Trophoblast cell (in vitro differentiated cells and primary cell): ENCODE results near the gene NRXN2.

ENCODE experiments used
- DNase-seq, 2 donors: peaks; one replicate each; pipeline ENCODE4 v3.0.0-alpha.2; 2016
- H2AFZ ChIP-seq: 2 replicates; pipeline ENCODE4 v1.6.1; 2013; ENCODE audit warnings: low read length, moderate library complexity, mild to moderate bottlenecking; ENCODE audit not compliant: insufficient read depth, poor library complexity
- H2AK5ac ChIP-seq: 2 replicates; pipeline ENCODE4 v1.6.1; 2013; ENCODE audit warnings: mild to moderate bottlenecking, low read length
- H2BK120ac ChIP-seq: 2 replicates; pipeline ENCODE4 v1.6.1; 2013; ENCODE audit warnings: low read length, mild to moderate bottlenecking, moderate library complexity; ENCODE audit not compliant: insufficient read depth, poor library complexity
- H2BK12ac ChIP-seq: 2 replicates; pipeline ENCODE4 v1.6.1; 2013; ENCODE audit warnings: mild to moderate bottlenecking, low read length, moderate library complexity
- H2BK5ac ChIP-seq: 2 replicates; pipeline ENCODE4 v1.6.1; 2013; ENCODE audit warnings: low read length, low read depth, moderate library complexity, mild to moderate bottlenecking; ENCODE audit not compliant: poor library complexity
- H3K14ac ChIP-seq: 2 replicates; pipeline ENCODE4 v1.6.1; 2013; ENCODE audit warnings: mild to moderate bottlenecking, low read length
- H3K18ac ChIP-seq: 2 replicates; pipeline ENCODE4 v1.6.1; 2013; ENCODE audit warnings: mild to moderate bottlenecking, low read length
- H3K23ac ChIP-seq: 2 replicates; pipeline ENCODE4 v1.6.1; 2013; ENCODE audit warnings: low read length
- H3K27ac ChIP-seq: 2 replicates; pipeline ENCODE4 v1.5.1; 2013; ENCODE audit warnings: low read depth, mild to moderate bottlenecking, inconsistent platforms, low read length, moderate library complexity
- H3K27me3 ChIP-seq: 2 replicates; pipeline ENCODE4 v1.6.1; 2013; ENCODE audit warnings: inconsistent platforms, mild to moderate bottlenecking, low read length, moderate library complexity; ENCODE audit not compliant: insufficient read depth
- H3K36me3 ChIP-seq, 2 experiments: 1 replicate in 1 of 2; 2 replicates in 1 of 2; pipeline ENCODE4 v1.6.1; 2013; ENCODE audit warnings: low read length in 2 of 2, mild to moderate bottlenecking in 2 of 2, moderate library complexity in 1 of 2; ENCODE audit not compliant: insufficient read depth in 2 of 2, control insufficient read depth in 1 of 2
- H3K4ac ChIP-seq: 2 replicates; pipeline ENCODE4 v1.6.1; 2013; ENCODE audit warnings: low read depth, mild to moderate bottlenecking, low read length, moderate library complexity
- H3K4me1 ChIP-seq, 2 experiments: 1 replicate in 1 of 2; 2 replicates in 1 of 2; pipeline ENCODE4 v1.6.1; 2013; ENCODE audit warnings: low read length in 2 of 2, mild to moderate bottlenecking in 2 of 2, moderate library complexity in 1 of 2; ENCODE audit not compliant: insufficient read depth in 2 of 2, control insufficient read depth in 1 of 2
- H3K4me2 ChIP-seq: 2 replicates; pipeline ENCODE4 v1.6.1; 2013; ENCODE audit warnings: inconsistent platforms, mild to moderate bottlenecking, low read length, moderate library complexity
- H3K4me3 ChIP-seq: 2 replicates; pipeline ENCODE4 v1.5.1; 2013; ENCODE audit warnings: mild to moderate bottlenecking, low read depth, low read length, inconsistent platforms
- H3K79me1 ChIP-seq: one replicate; pipeline ENCODE4 v1.6.1; 2013; ENCODE audit warnings: low read length
- H3K79me2 ChIP-seq: 2 replicates; pipeline ENCODE4 v1.6.1; 2013; ENCODE audit warnings: low read length, mild to moderate bottlenecking; ENCODE audit not compliant: control insufficient read depth, insufficient read depth, poor library complexity
- H3K9ac ChIP-seq: 2 replicates; pipeline ENCODE4 v1.6.1; 2013; ENCODE audit warnings: mild to moderate bottlenecking, low read length
- H3K9me3 ChIP-seq: 2 replicates; pipeline ENCODE4 v1.6.1; 2013; ENCODE audit warnings: low read depth, mild to moderate bottlenecking, control low read depth, inconsistent platforms, low read length; ENCODE audit not compliant: insufficient read depth
- H4K12ac ChIP-seq: 2 replicates; pipeline ENCODE4 v1.6.1; 2013; ENCODE audit warnings: low read depth, mild to moderate bottlenecking, low read length, moderate library complexity
- H4K8ac ChIP-seq: 2 replicates; pipeline ENCODE4 v1.6.1; 2013; ENCODE audit warnings: low read depth, mild to moderate bottlenecking, low read length, moderate library complexity
- H4K91ac ChIP-seq: one replicate; pipeline ENCODE4 v1.6.1; 2013; ENCODE audit warnings: low read depth, mild to moderate bottlenecking, low read length, moderate library complexity
- WGBS: extraction: QIAGEN DNeasy Blood & Tissue Kit; methylation state at CpG from one replicate; pipeline ENCODE4 v1.1.7; 2013; ENCODE audit warnings: missing lambda C conversion rate; ENCODE audit not compliant: insufficient read length, insufficient coverage; ENCODE audit errors: extremely low coverage; 5-methylcytosine and 5-hydroxymethylcytosine counted together

NRXN2 gene

DNA sequence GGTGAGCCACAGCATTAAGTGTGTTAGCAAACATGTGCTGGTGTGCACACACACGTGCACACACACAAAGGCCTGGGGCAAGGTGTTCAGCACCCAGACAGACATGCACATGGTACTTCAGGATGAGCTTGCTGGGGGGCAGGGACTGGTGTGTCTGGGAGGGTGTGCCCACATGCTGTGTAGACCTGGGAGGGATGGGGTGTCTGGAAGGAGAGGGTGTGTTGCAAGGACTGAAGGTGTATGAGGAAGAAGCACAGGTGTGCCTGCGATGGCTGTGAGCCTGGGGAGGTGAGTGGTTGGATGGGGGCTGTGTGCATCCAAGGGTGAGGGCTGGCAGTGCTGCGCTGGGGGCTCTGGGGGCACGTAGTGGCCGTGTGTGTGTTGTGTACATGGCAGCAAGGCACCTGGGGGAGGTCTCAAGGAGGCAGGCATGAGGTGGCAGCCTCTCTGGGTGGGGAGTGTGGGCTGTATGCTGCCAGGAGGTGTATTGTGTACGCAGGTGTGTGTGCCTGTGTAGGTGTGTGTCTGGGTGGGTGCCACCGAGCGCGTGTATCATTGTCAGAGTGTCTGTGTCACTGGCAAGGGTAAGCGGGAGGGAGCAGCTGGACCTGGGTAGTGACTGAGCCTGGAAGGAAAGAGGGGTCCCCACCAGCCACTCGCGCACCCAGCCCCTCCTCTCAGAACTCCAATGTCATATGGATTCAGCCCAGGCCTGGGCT is 2.2 kb downstream of the NRXN2 start:
- no peak overlapping the region for H4K91ac ChIP-seq
- H2AFZ ChIP-seq, result no peak overlapping the region
- peaks cover 5% of the 10 kb centered on the region for H3K9me3 ChIP-seq
- H3K27ac ChIP-seq, result no peak overlapping the region
- H4K8ac ChIP-seq, result no peak overlapping the region
- WGBS, result no CpG with 5 or more reads among the region's 12 CpGs
- H3K4ac ChIP-seq, result no peak overlapping the region
- no peaks in the 10 kb centered on the region for H3K79me1 ChIP-seq
- H3K4me3 ChIP-seq, result peak overlapping the region; percentile 20
- no peak overlapping the region for H3K9ac ChIP-seq
- no peak overlapping the region for H2BK5ac ChIP-seq
- no peak overlapping the region for H4K12ac ChIP-seq
- no peak overlapping the region for H2AK5ac ChIP-seq
- H3K79me2 ChIP-seq, result no peaks in the 10 kb centered on the region
- peaks cover 9% of the 10 kb centered on the region for H3K27me3 ChIP-seq
- no peak overlapping the region for H2BK12ac ChIP-seq
- no peak overlapping the region for H2BK120ac ChIP-seq
- no peak for DNase-seq
- no peak overlapping the region for H3K14ac ChIP-seq
- no peak overlapping the region for H3K4me2 ChIP-seq
- no peaks in the 10 kb centered on the region for H3K4me1 ChIP-seq
- no peaks in the 10 kb centered on the region for H3K36me3 ChIP-seq
- H3K23ac ChIP-seq, result no peak overlapping the region
- H3K18ac ChIP-seq, result no peak overlapping the region

DNA sequence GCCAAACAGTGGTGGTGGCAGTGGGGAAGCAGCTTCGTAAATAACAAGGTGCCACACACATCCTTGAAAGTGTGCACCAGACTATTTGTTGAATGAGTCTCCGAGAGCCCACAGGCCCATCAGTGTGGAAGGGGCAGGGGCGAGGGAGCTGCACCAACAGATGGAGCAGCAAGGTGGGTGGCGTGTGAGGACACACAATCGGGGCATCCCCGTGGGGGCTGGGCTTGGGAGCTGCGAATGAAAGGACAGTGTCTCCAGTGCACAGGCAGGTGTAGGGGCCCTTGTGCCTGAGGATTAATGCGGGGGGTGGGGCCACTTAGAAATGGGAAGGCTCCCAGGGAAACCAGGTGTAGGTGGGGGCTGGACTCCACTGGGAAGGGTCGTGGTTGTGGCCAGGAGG is 2.8 kb downstream of the NRXN2 start:
- no peak overlapping the region for H3K4ac ChIP-seq
- H3K4me3 ChIP-seq, result peak overlapping the region; percentile 5
- no peaks in the 10 kb centered on the region for H3K4me1 ChIP-seq
- no peak overlapping the region for H3K9ac ChIP-seq
- no CpG with 5 or more reads among the region's 9 CpGs for WGBS
- H3K14ac ChIP-seq, result no peak overlapping the region
- no peak overlapping the region for H3K4me2 ChIP-seq
- no peak overlapping the region for H2BK120ac ChIP-seq
- no peak overlapping the region for H3K23ac ChIP-seq
- H3K79me2 ChIP-seq, result no peaks in the 10 kb centered on the region
- peaks cover 11% of the 10 kb centered on the region for H3K27me3 ChIP-seq
- H4K12ac ChIP-seq, result no peak overlapping the region
- H2AK5ac ChIP-seq, result no peak overlapping the region
- H4K91ac ChIP-seq, result no peak overlapping the region
- no peak overlapping the region for H4K8ac ChIP-seq
- no peak overlapping the region for H2BK12ac ChIP-seq
- H3K9me3 ChIP-seq, result peaks cover 1% of the 10 kb centered on the region
- no peak overlapping the region for H2AFZ ChIP-seq
- H3K79me1 ChIP-seq, result no peaks in the 10 kb centered on the region
- H3K36me3 ChIP-seq, result no peaks in the 10 kb centered on the region
- H3K27ac ChIP-seq, result no peak overlapping the region
- no peak for DNase-seq
- H3K18ac ChIP-seq, result no peak overlapping the region
- H2BK5ac ChIP-seq, result no peak overlapping the region

DNA sequence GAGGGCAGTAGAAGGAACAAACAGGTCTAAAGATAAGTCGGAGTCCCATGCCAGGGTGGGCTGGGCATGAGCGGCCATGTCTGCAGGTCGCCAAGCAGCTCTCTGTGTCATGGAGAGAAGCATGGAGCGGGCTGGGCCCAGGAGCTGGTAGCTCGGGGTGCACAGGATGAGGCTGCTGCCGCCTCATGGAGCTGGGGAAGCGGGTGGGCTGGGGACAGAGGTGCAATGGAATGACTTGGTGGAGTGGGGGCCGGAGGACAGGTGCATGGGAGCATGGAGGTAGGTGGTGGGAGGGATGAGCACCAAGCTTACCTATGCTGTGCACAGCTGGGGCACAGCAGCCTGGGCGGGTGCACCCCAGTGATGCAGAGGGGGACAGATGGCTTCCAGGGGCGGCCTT is 3.6 kb downstream of the NRXN2 start:
- Histone ChIP-seq H3K27me3 (peaks cover 16% of the 10 kb centered on the region), H3K79me1 (no peaks in the 10 kb centered on the region), H2BK12ac (no peak overlapping the region), H3K9ac (no peak overlapping the region), H3K36me3 (no peaks in the 10 kb centered on the region), H4K12ac (no peak overlapping the region), H4K8ac (no peak overlapping the region), H3K4me1 (no peaks in the 10 kb centered on the region), H2AFZ (no peak overlapping the region), H2AK5ac (no peak overlapping the region), H3K9me3 (no peaks in the 10 kb centered on the region), H3K4me2 (no peak overlapping the region), H3K79me2 (no peaks in the 10 kb centered on the region), H2BK5ac (no peak overlapping the region), H3K23ac (no peak overlapping the region), H3K4ac (no peak overlapping the region), H4K91ac (no peak overlapping the region), H3K27ac (no peak overlapping the region), H3K4me3 (no peak overlapping the region), H3K18ac (no peak overlapping the region), H2BK120ac (no peak overlapping the region), H3K14ac (no peak overlapping the region)
- DNase-seq, result no peak
- WGBS, result no CpG with 5 or more reads among the region's 10 CpGs

DNA sequence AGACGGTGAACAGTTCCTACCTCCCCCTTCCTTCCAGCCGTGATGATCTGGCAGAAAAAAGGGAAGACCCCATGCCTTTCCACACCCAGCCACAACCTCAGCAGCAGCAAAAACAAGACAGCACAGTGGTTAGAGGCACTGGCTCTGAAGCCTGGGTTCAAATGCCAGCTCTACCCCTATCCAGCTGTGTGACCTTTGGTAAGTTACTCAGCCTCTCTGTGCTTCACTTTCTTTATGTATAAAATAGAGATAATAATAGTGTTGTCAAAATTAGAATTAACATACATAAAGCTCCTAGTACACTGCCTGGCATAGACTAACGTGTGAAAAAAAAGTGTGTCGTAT is 4.2 kb downstream of the NRXN2 start:
- Histone ChIP-seq H2BK12ac (no peak overlapping the region), H4K91ac (no peak overlapping the region), H3K9ac (no peak overlapping the region), H2AFZ (no peak overlapping the region), H4K12ac (no peak overlapping the region), H3K36me3 (no peaks in the 10 kb centered on the region), H3K27ac (no peak overlapping the region), H3K79me2 (no peaks in the 10 kb centered on the region), H3K18ac (no peak overlapping the region), H3K23ac (no peak overlapping the region), H3K27me3 (peaks cover 22% of the 10 kb centered on the region), H3K4me2 (no peak overlapping the region), H2BK120ac (no peak overlapping the region), H3K4ac (no peak overlapping the region), H3K4me1 (no peaks in the 10 kb centered on the region), H2AK5ac (no peak overlapping the region), H3K79me1 (no peaks in the 10 kb centered on the region), H2BK5ac (no peak overlapping the region), H3K14ac (no peak overlapping the region), H3K9me3 (no peaks in the 10 kb centered on the region), H3K4me3 (no peak overlapping the region), H4K8ac (no peak overlapping the region)
- DNase-seq, result no peak
- WGBS, result no CpG with 5 or more reads among the region's 4 CpGs
